ENCODE data around the gene SLAMF7.
A peak's percentile ranks its signal among the peaks of the same experiment; 100 is the strongest.
"Not testable (repeated sequence)": the region's sequence is repeated elsewhere in the genome, so short reads cannot be mapped to it uniquely, and the experiment has no call there.

SLAMF7 gene

GRCh38 chr1:160777486-160778089 lies 38.5 kb downstream of the SLAMF7 start:
- H3K4me3 ChIP-seq (ENCODE audit: control insufficient read depth, low read depth, low read length) = no peak overlapping the region
- TF ChIP-seq CTCF (conservative IDR thresholded peaks at IDR 0.05; ENCODE audit: control insufficient read depth, insufficient read depth, low read depth, low read length) = peak; percentile 15
- DNase-seq (ENCODE audit: low read depth) = peak; percentile 3

- no peak for TF ChIP-seq CTCF (conservative IDR thresholded peaks at IDR 0.05; ENCODE audit: control insufficient read depth, insufficient read depth, low read depth, low read length)
- DNase-seq (ENCODE audit: low read depth) = no peak
- no peak overlapping the region for H3K4me3 ChIP-seq (ENCODE audit: control insufficient read depth, low read depth, low read length)
Observed at GRCh38 chr1:160778976-160779375, 39.9 kb downstream of the SLAMF7 start.

GRCh38 chr1:160779626-160780397 lies 40.8 kb downstream of the SLAMF7 start:
- no peak for DNase-seq (ENCODE audit: low read depth)
- H3K4me3 ChIP-seq (ENCODE audit: control insufficient read depth, low read depth, low read length) = no peak overlapping the region
- no peak for TF ChIP-seq CTCF (conservative IDR thresholded peaks at IDR 0.05; ENCODE audit: control insufficient read depth, insufficient read depth, low read depth, low read length)

GRCh38 chr1:160780398-160780755 lies 41.3 kb downstream of the SLAMF7 start:
- DNase-seq (ENCODE audit: low read depth) = no peak
- TF ChIP-seq CTCF (conservative IDR thresholded peaks at IDR 0.05; ENCODE audit: control insufficient read depth, insufficient read depth, low read depth, low read length) = no peak

GRCh38 chr1:160781186-160781766 lies 42.2 kb downstream of the SLAMF7 start:
- H3K4me3 ChIP-seq (ENCODE audit: control insufficient read depth, low read depth, low read length) = no peak overlapping the region
- no peak for DNase-seq (ENCODE audit: low read depth)
- TF ChIP-seq CTCF (conservative IDR thresholded peaks at IDR 0.05; ENCODE audit: control insufficient read depth, insufficient read depth, low read depth, low read length) = no peak

More at GRCh38 chr1:160780398-160780755, 41.3 kb downstream of the SLAMF7 start:
- no peak overlapping the region for H3K4me3 ChIP-seq (ENCODE audit: control insufficient read depth, low read depth, low read length)

- DNase-seq (ENCODE audit: low read depth) = no peak
- H3K4me3 ChIP-seq (ENCODE audit: control insufficient read depth, low read depth, low read length) = no peak overlapping the region
- no peak for TF ChIP-seq CTCF (conservative IDR thresholded peaks at IDR 0.05; ENCODE audit: control insufficient read depth, insufficient read depth, low read depth, low read length)
Observed at GRCh38 chr1:160781914-160782689, 43.1 kb downstream of the SLAMF7 start.

- not testable (repeated sequence) for DNase-seq (ENCODE audit: low read depth); H3K4me3 ChIP-seq (ENCODE audit: control insufficient read depth, low read depth, low read length)
Observed at GRCh38 chr1:160782988-160783765, 44.1 kb downstream of the SLAMF7 start.
